ENCODE results near the gene CACNA2D3. TPM values are rescaled to one million over a fixed set of nuclear protein-coding genes. Genes with fewer than 3 reads are reported as not detected.

Gene CACNA2D3
- polyA plus RNA-seq, 3 donors = 8.3 to 21.5 (median 10.4) TPM

DNA sequence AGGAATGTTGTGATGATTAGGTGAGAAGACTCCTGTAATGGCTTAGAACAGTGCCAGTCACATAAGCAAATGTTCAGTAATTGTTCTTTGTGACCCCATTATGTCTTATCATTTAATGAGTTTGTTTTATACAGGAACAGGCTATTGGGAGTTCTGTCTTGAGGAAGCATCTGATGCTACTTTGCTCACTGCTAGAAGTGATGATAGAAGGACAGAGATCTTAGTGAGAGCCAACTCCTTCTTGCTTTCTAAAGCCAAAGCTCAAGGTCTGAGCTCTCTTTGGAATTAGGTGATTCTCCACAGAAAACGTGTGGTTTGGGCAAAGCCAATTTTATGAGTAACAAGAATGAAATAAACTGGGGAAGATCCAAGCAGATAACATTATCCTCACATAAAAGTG is 590.7 kb downstream of the CACNA2D3 start:
- no peaks in the 10 kb centered on the region for H3K36me3 ChIP-seq (replicated peaks in 1 of 2; ENCODE audit: control insufficient read depth in 1 of 2, insufficient read depth in 2 of 2, low read length in 2 of 2)
- intact Hi-C loops (cut with micrococcal nuclease) = no loop called here
- peaks cover 0 to 4% of the 10 kb centered on the region in 2 donors for H3K9me3 ChIP-seq (replicated peaks in 1 of 2; ENCODE audit: control insufficient read depth in 1 of 2, insufficient read depth in 1 of 2, low read length in 2 of 2)
- no peak overlapping the region for H3K4me2 ChIP-seq (replicated peaks; ENCODE audit: extremely low read depth, low read length, poor library complexity, severe bottlenecking)
- no peaks in the 10 kb centered on the region for H3K36me3 Mint-ChIP-seq
- peaks cover 0 to 12% (median 5%) of the 10 kb centered on the region in 7 donors for H3K9me3 Mint-ChIP-seq
- no peak for TF ChIP-seq CTCF (IDR thresholded peaks at IDR 0.05)
- H3K27ac ChIP-seq (ENCODE audit: low read depth in 1 of 2, low read length in 2 of 2) = no peak overlapping the region
- no peaks in the 10 kb centered on the region for H3K79me2 ChIP-seq (ENCODE audit: insufficient read depth, low read length)
- H4K20me1 ChIP-seq (ENCODE audit: insufficient read depth, low read length) = no peaks in the 10 kb centered on the region
- DNase-seq = no peak
- H3K4me1 ChIP-seq (ENCODE audit: control insufficient read depth in 1 of 2, insufficient read depth in 2 of 2, low read length in 2 of 2) = no peaks in the 10 kb centered on the region
- no peaks in the 10 kb centered on the region for H3K27me3 ChIP-seq (ENCODE audit: control insufficient read depth in 2 of 2, insufficient read depth in 2 of 2, low read length in 2 of 2)
- no peak overlapping the region for H3K9ac ChIP-seq (ENCODE audit: insufficient read depth, low read length, poor library complexity, severe bottlenecking)
- H3K27me3 Mint-ChIP-seq (ENCODE audit: low read depth in 3 of 3) = no peaks in the 10 kb centered on the region
- H3K27ac Mint-ChIP-seq = no peak overlapping the region
- no peaks in the 10 kb centered on the region for H3K4me1 Mint-ChIP-seq
- H2AFZ ChIP-seq (ENCODE audit: insufficient read depth, low read depth, low read length, poor library complexity, severe bottlenecking) = no peak overlapping the region
- H3K4me3 ChIP-seq (replicated peaks in 1 of 3; ENCODE audit: low read depth in 2 of 3, low read length in 3 of 3) = no peak overlapping the region
- no peak overlapping the region for H3K4me3 Mint-ChIP-seq
- WGBS (ENCODE audit: insufficient coverage) = no CpG with 5 or more reads among the region's 1 CpG

DNA sequence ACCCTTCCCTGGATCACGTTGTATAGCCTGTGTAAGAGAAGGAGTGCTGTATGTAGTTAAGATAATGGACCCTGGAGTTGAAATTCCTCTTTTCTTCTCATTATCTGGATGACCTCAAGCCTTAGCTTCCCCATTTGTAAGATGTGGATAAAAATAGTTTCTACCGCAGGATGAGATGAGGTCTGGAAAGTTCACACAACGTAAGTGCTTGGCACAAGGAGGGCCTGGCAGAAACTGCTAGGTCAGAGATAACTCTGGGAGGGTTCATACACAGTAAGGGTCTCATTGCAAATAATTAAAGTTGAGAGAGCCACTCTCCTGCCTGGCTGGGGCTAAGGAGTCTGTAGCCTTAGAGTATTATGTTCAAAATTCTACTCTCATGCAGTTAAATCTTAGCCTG is 591.1 kb downstream of the CACNA2D3 start:
- no peaks in the 10 kb centered on the region for H3K4me1 ChIP-seq (ENCODE audit: control insufficient read depth in 1 of 2, insufficient read depth in 2 of 2, low read length in 2 of 2)
- H3K36me3 ChIP-seq (replicated peaks in 1 of 2; ENCODE audit: control insufficient read depth in 1 of 2, insufficient read depth in 2 of 2, low read length in 2 of 2) = no peaks in the 10 kb centered on the region
- Mint-ChIP-seq H3K4me1 (no peaks in the 10 kb centered on the region), H3K9me3 (peaks cover 0 to 12% (median 5%) of the 10 kb centered on the region in 7 donors), H3K27ac (no peak overlapping the region), H3K36me3 (no peaks in the 10 kb centered on the region), H3K4me3 (no peak overlapping the region), H3K27me3 (ENCODE audit: low read depth in 3 of 3) (no peaks in the 10 kb centered on the region)
- intact Hi-C loops (cut with micrococcal nuclease) = no loop called here
- H3K27me3 ChIP-seq (ENCODE audit: control insufficient read depth in 2 of 2, insufficient read depth in 2 of 2, low read length in 2 of 2) = no peaks in the 10 kb centered on the region
- H3K9ac ChIP-seq (ENCODE audit: insufficient read depth, low read length, poor library complexity, severe bottlenecking) = no peak overlapping the region
- WGBS (ENCODE audit: insufficient coverage) = 10% methylated on average over 2 of the region's 3 CpGs
- no peaks in the 10 kb centered on the region for H4K20me1 ChIP-seq (ENCODE audit: insufficient read depth, low read length)
- no peak overlapping the region for H3K27ac ChIP-seq (ENCODE audit: low read depth in 1 of 2, low read length in 2 of 2)
- no peaks in the 10 kb centered on the region for H3K79me2 ChIP-seq (ENCODE audit: insufficient read depth, low read length)
- no peak overlapping the region for H3K4me3 ChIP-seq (replicated peaks in 1 of 3; ENCODE audit: low read depth in 2 of 3, low read length in 3 of 3)
- peaks cover 0 to 4% of the 10 kb centered on the region in 2 donors for H3K9me3 ChIP-seq (replicated peaks in 1 of 2; ENCODE audit: control insufficient read depth in 1 of 2, insufficient read depth in 1 of 2, low read length in 2 of 2)
- no peak overlapping the region for H2AFZ ChIP-seq (ENCODE audit: insufficient read depth, low read depth, low read length, poor library complexity, severe bottlenecking)
- no peak for TF ChIP-seq CTCF (IDR thresholded peaks at IDR 0.05)
- H3K4me2 ChIP-seq (replicated peaks; ENCODE audit: extremely low read depth, low read length, poor library complexity, severe bottlenecking) = no peak overlapping the region
- no peak for DNase-seq

Measured in CD14-positive monocyte (primary cell).